Fibroblast of lung (primary cell): ENCODE data around the gene SLC28A1.
"Not testable (repeated sequence)": the region's sequence is repeated elsewhere in the genome, so short reads cannot be mapped to it uniquely, and the experiment has no call there.

Experiments
- EZH2 ChIP-seq: IDR thresholded peaks from 2 replicates; pipeline ENCODE4 v1.5.1; 2012; ENCODE audit warnings: low read length, control low read depth, mild to moderate bottlenecking; ENCODE audit errors: missing control alignments
- TF ChIP-seq, protein P1 (sequence below), 2 donors: IDR thresholded peaks in 1 of 2; conservative IDR thresholded peaks in 1 of 2; 1 replicate in 1 of 2; 2 replicates in 1 of 2; pipeline ENCODE4 v1.5.1; 2011 to 2012; ENCODE audit warnings: low read length in 2 of 2, control low read depth in 1 of 2, inconsistent platforms in 1 of 2, low read depth in 1 of 2, mild to moderate bottlenecking in 1 of 2

GRCh38 chr15:84924821-84925569 lies 40.5 kb downstream of the SLC28A1 start:
- TF ChIP-seq, protein P1, sequence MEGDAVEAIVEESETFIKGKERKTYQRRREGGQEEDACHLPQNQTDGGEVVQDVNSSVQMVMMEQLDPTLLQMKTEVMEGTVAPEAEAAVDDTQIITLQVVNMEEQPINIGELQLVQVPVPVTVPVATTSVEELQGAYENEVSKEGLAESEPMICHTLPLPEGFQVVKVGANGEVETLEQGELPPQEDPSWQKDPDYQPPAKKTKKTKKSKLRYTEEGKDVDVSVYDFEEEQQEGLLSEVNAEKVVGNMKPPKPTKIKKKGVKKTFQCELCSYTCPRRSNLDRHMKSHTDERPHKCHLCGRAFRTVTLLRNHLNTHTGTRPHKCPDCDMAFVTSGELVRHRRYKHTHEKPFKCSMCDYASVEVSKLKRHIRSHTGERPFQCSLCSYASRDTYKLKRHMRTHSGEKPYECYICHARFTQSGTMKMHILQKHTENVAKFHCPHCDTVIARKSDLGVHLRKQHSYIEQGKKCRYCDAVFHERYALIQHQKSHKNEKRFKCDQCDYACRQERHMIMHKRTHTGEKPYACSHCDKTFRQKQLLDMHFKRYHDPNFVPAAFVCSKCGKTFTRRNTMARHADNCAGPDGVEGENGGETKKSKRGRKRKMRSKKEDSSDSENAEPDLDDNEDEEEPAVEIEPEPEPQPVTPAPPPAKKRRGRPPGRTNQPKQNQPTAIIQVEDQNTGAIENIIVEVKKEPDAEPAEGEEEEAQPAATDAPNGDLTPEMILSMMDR (conservative IDR thresholded peaks at IDR 0.05 in 1 of 2, IDR thresholded peaks at IDR 0.05 in 1 of 2; ENCODE audit: low read depth in 1 of 2, low read length in 2 of 2): not testable (repeated sequence)
- TF ChIP-seq EZH2: not testable (repeated sequence)
